ENCODE measurements around the gene NAP1L5. TPM values are rescaled to one million over a fixed set of nuclear protein-coding genes. Genes with fewer than 3 reads are reported as not detected.

Gene NAP1L5
- total and polyA plus RNA-seq, 2 of the 13 experiments (the other 11 are each of a cell fraction or from before 2014, with no cell fraction given): 1.3 to 1.6 TPM

DNA sequence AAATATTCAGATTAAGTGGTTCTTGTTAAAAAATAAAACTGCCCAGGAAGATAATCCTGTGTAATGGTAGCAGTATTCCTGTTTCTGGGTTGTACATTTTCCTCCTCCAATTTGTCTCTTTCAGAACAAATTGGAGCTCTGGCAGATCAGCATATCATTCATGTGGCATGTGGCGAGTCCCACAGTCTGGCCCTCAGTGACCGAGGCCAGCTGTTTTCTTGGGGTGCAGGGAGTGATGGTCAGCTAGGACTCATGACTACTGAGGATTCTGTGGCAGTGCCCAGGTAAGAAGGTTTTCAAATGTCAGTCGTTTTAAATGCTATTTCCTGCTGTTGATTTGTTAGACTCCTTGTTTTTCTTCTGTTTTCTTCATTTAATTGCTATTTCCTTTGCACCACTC lies 47.9 kb downstream of the NAP1L5 start:
- DNase-seq (ENCODE audit: low spot score) (no peak), ATAC-seq (no peak), FAIRE-seq (no peak)
- POLR2A ChIA-PET: no interaction called here
- Histone ChIP-seq H3K9ac (ENCODE audit: insufficient read depth, low read depth, low read length) (no peak overlapping the region), H3K36me3 (replicated peaks in 1 of 2; ENCODE audit: control insufficient read depth in 1 of 2, insufficient read depth in 2 of 2, low read length in 2 of 2) (no peaks in the 10 kb centered on the region; a peak in 1 of 5 replicates), H3K27ac (ENCODE audit: extremely low read length, insufficient read depth, low read length) (no peak overlapping the region), H3K79me2 (ENCODE audit: insufficient read depth, low read length) (no peaks in the 10 kb centered on the region), H3K27me3 (ENCODE audit: control insufficient read depth in 1 of 2, insufficient read depth in 2 of 2, low read length in 2 of 2) (no peaks in the 10 kb centered on the region), H3K4me1 (ENCODE audit: insufficient read depth, low read length) (no peaks in the 10 kb centered on the region), H3K9me3 (ENCODE audit: low read length) (no peaks in the 10 kb centered on the region), H2AFZ (ENCODE audit: low read length) (no peak overlapping the region), H3K4me2 (ENCODE audit: low read depth, low read length) (no peak overlapping the region), H4K20me1 (ENCODE audit: insufficient read depth, low read length) (no peaks in the 10 kb centered on the region), H3K4me3 (replicated peaks in 1 of 3; ENCODE audit: insufficient read depth in 1 of 3, low read depth in 2 of 3, low read length in 3 of 3) (no peak overlapping the region)
- TF ChIP-seq HNF4G (IDR thresholded peaks at IDR 0.05; ENCODE audit: borderline replicate concordance, low read depth, low read length) (no peak), HNF4G (CRISPR knock-in tag; IDR thresholded peaks at IDR 0.05; ENCODE audit: borderline replicate concordance, low read depth) (no peak), ZNF790 (CRISPR knock-in tag; IDR thresholded peaks at IDR 0.05; ENCODE audit: borderline replicate concordance) (no peak), TMF1 (CRISPR knock-in tag; IDR thresholded peaks at IDR 0.05; ENCODE audit: low read depth) (no peak)
- TF ChIP-seq, protein P1, sequence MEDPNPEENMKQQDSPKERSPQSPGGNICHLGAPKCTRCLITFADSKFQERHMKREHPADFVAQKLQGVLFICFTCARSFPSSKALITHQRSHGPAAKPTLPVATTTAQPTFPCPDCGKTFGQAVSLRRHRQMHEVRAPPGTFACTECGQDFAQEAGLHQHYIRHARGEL (CRISPR knock-in tag; IDR thresholded peaks at IDR 0.05): no peak
- CTCF ChIA-PET (ENCODE audit: low intra/inter-chr PET ratio, low total read pairs): no interaction called here
- BruUV-seq (replicated peaks): no TSS peak
- intact Hi-C loops (cut with micrococcal nuclease; ENCODE audit: unreplicated experiment): no loop called here
- WGBS (ENCODE audit: low lambda C conversion rate): 68% methylated on average over 3 of the region's 3 CpGs
- in situ Hi-C loops (cut with HindIII; ENCODE audit: extremely low pct_ligation_motif_present, low pct_unique_long_range_greater_than_20kb): no loop called here

DNA sequence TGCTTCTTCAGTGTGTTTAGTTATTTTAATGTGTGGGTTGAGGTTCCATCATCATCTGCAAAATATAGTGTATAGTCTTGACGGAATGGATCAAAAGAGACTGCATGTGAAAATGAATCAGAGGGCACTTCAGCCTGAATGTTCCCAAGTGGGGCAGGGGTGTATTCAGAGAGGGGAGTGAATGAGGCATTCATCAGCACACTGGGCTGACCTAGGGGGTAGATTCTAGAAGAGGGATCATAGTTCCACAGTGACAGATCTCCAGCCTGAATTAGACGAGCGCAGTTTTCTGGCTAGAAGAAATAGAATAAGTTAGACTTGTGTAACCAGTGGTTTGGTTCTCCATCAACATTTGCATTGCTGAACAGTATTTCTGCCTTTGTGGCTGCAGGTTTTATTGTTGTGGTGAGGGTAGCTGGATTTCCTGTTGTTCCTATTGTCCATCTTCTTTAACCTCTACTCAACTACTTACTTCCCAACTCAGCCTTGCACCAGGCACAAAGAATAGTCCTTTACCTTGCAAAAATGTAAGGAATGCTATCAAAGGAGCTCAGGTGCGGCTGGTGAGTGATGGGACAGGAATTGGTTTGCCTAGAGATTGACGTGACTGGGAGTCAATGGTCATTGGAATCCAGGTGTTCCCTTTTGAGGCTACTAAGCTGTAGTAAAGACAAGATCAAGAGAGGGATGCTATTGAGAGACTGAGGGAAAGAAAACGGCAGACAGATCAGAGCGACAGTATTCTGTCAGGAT lies 50.9 kb downstream of the NAP1L5 start:
- Histone ChIP-seq H3K79me2 (ENCODE audit: insufficient read depth, low read length) (no peaks in the 10 kb centered on the region), H3K36me3 (replicated peaks in 1 of 2; ENCODE audit: control insufficient read depth in 1 of 2, insufficient read depth in 2 of 2, low read length in 2 of 2) (no peaks in the 10 kb centered on the region), H3K9me3 (ENCODE audit: low read length) (no peaks in the 10 kb centered on the region), H3K4me2 (ENCODE audit: low read depth, low read length) (no peak overlapping the region), H3K27ac (ENCODE audit: extremely low read length, insufficient read depth, low read length) (no peak overlapping the region), H3K27me3 (ENCODE audit: control insufficient read depth in 1 of 2, insufficient read depth in 2 of 2, low read length in 2 of 2) (no peaks in the 10 kb centered on the region), H3K4me1 (ENCODE audit: insufficient read depth, low read length) (no peaks in the 10 kb centered on the region), H3K4me3 (replicated peaks in 1 of 3; ENCODE audit: insufficient read depth in 1 of 3, low read depth in 2 of 3, low read length in 3 of 3) (no peak overlapping the region), H2AFZ (ENCODE audit: low read length) (no peak overlapping the region), H4K20me1 (ENCODE audit: insufficient read depth, low read length) (no peaks in the 10 kb centered on the region), H3K9ac (ENCODE audit: insufficient read depth, low read depth, low read length) (no peak overlapping the region)
- no peak for FAIRE-seq
- in situ Hi-C loops (cut with HindIII; ENCODE audit: extremely low pct_ligation_motif_present, low pct_unique_long_range_greater_than_20kb) (no loop called here), intact Hi-C loops (cut with micrococcal nuclease; ENCODE audit: unreplicated experiment) (no loop called here)
- WGBS (ENCODE audit: low lambda C conversion rate): 81% methylated on average over 7 of the region's 7 CpGs
- POLR2A ChIA-PET: no interaction called here
- CTCF ChIA-PET (ENCODE audit: low intra/inter-chr PET ratio, low total read pairs): no interaction called here
- no peak for DNase-seq (ENCODE audit: low spot score)
- no TSS peak for BruUV-seq (replicated peaks)
- no peak for ATAC-seq
- TF ChIP-seq ZNF652 (CRISPR knock-in tag; IDR thresholded peaks at IDR 0.05; ENCODE audit: borderline replicate concordance, low read depth) (no peak), GPN1 (CRISPR knock-in tag; IDR thresholded peaks at IDR 0.05; ENCODE audit: borderline replicate concordance) (no peak), ZNF333 (CRISPR knock-in tag; IDR thresholded peaks at IDR 0.05; ENCODE audit: borderline replicate concordance) (no peak), ADNP (CRISPR knock-in tag; IDR thresholded peaks at IDR 0.05) (no peak)
- TF ChIP-seq, protein P2, sequence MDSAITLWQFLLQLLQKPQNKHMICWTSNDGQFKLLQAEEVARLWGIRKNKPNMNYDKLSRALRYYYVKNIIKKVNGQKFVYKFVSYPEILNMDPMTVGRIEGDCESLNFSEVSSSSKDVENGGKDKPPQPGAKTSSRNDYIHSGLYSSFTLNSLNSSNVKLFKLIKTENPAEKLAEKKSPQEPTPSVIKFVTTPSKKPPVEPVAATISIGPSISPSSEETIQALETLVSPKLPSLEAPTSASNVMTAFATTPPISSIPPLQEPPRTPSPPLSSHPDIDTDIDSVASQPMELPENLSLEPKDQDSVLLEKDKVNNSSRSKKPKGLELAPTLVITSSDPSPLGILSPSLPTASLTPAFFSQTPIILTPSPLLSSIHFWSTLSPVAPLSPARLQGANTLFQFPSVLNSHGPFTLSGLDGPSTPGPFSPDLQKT (CRISPR knock-in tag; IDR thresholded peaks at IDR 0.05; ENCODE audit: borderline replicate concordance): no peak
- TF ChIP-seq, protein P3, sequence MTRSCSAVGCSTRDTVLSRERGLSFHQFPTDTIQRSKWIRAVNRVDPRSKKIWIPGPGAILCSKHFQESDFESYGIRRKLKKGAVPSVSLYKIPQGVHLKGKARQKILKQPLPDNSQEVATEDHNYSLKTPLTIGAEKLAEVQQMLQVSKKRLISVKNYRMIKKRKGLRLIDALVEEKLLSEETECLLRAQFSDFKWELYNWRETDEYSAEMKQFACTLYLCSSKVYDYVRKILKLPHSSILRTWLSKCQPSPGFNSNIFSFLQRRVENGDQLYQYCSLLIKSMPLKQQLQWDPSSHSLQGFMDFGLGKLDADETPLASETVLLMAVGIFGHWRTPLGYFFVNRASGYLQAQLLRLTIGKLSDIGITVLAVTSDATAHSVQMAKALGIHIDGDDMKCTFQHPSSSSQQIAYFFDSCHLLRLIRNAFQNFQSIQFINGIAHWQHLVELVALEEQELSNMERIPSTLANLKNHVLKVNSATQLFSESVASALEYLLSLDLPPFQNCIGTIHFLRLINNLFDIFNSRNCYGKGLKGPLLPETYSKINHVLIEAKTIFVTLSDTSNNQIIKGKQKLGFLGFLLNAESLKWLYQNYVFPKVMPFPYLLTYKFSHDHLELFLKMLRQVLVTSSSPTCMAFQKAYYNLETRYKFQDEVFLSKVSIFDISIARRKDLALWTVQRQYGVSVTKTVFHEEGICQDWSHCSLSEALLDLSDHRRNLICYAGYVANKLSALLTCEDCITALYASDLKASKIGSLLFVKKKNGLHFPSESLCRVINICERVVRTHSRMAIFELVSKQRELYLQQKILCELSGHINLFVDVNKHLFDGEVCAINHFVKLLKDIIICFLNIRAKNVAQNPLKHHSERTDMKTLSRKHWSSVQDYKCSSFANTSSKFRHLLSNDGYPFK (CRISPR knock-in tag; IDR thresholded peaks at IDR 0.05; ENCODE audit: borderline replicate concordance): no peak

Measured in HepG2 (cell line).